PC-3 (cell line): ENCODE measurements around the gene RAB3GAP2. TPM values are rescaled to one million over a fixed set of nuclear protein-coding genes. Genes with fewer than 3 reads are reported as not detected.

Source experiments
- ATAC-seq: fragments of 200-7000 bp; cut with Tn5 transposase; 2 replicates; pipeline ENCODE4 v1.9.1; 2020; ENCODE audit warnings: mild to moderate bottlenecking, moderate library complexity
- BruUV-seq: library from RNA; stranded (reverse); fragments of 400-500 nt; replicated peaks from 2 replicates; lab custom pipeline; 2021; lab: Mats Ljungman, UMichigan
- CTCF ChIA-PET: fragments of 300-600 bp; sonication (Branson Sonifier 250); formaldehyde crosslinking; loops from one replicate; lab custom pipeline; 2022; ENCODE audit warnings: antibody characterized with exemption; lab: Charles Lee
- POLR2A ChIA-PET: fragments of 300-600 bp; sonication (Branson Sonifier 250); formaldehyde crosslinking; loops from one replicate; lab custom pipeline; 2022; ENCODE audit warnings: antibody characterized with exemption; ENCODE audit not compliant: unreplicated experiment; lab: Charles Lee
- DNase-seq: peaks from one replicate; pipeline ENCODE4 v3.0.0-alpha.2; 2015
- H2AFZ ChIP-seq: fragments of 300-600 bp; sonication (generic); 2 replicates; pipeline ENCODE4 v1.6.0; 2016; ENCODE audit warnings: antibody characterized with exemption, low read length
- H3F3A ChIP-seq: fragments of 300-600 bp; sonication (generic); one replicate; pipeline ENCODE4 v1.6.0; 2017; ENCODE audit warnings: antibody characterized with exemption, low read length, control low read depth, mild to moderate bottlenecking; ENCODE audit not compliant: unreplicated experiment
- H3K27ac ChIP-seq: fragments of 300-600 bp; sonication (generic); 2 replicates; pipeline ENCODE4 v1.5.1; 2016; ENCODE audit warnings: mild to moderate bottlenecking, low read length
- H3K27me3 ChIP-seq: fragments of 300-600 bp; sonication (generic); 2 replicates; pipeline ENCODE4 v1.6.1; 2016; ENCODE audit warnings: low read length, mixed read lengths
- H3K36me3 ChIP-seq: fragments of 300-600 bp; sonication (generic); 2 replicates; pipeline ENCODE4 v1.6.1; 2016; ENCODE audit warnings: low read depth, mixed run types, low read length, mixed read lengths
- H3K4me1 ChIP-seq: fragments of 300-600 bp; sonication (generic); 2 replicates; pipeline ENCODE4 v1.5.1; 2016; ENCODE audit warnings: low read length; ENCODE audit not compliant: insufficient read depth
- H3K4me2 ChIP-seq: fragments of 300-600 bp; sonication (generic); 2 replicates; pipeline ENCODE4 v1.6.0; 2016; ENCODE audit warnings: low read length
- H3K4me3 ChIP-seq: fragments of 300-600 bp; sonication (generic); 2 replicates; pipeline ENCODE4 v1.5.1; 2016; ENCODE audit warnings: mild to moderate bottlenecking, low read length, mixed read lengths
- H3K79me2 ChIP-seq: fragments of 300-600 bp; sonication (generic); 2 replicates; pipeline ENCODE4 v1.6.1; 2017; ENCODE audit warnings: low read length, mixed read lengths
- H3K9ac ChIP-seq: fragments of 300-600 bp; sonication (generic); 2 replicates; pipeline ENCODE4 v1.6.0; 2016; ENCODE audit warnings: mild to moderate bottlenecking, low read length
- H3K9me2 ChIP-seq: fragments of 300-600 bp; sonication (generic); replicated peaks from 2 replicates; pipeline ENCODE4 v1.6.1; 2016; ENCODE audit warnings: mixed run types, low read length, mixed read lengths
- H3K9me3 ChIP-seq: fragments of 300-600 bp; sonication (generic); 2 replicates; pipeline ENCODE4 v1.6.1; 2016; ENCODE audit warnings: low read length, mixed read lengths
- H4K20me1 ChIP-seq: fragments of 300-600 bp; sonication (generic); 2 replicates; pipeline ENCODE4 v1.6.1; 2016; ENCODE audit warnings: low read length, mixed read lengths
- EZH2 ChIP-seq: fragments of 300-600 bp; sonication (generic); IDR thresholded peaks from one replicate; pipeline ENCODE4 v1.6.1; 2017; ENCODE audit warnings: antibody characterized with exemption, mild to moderate bottlenecking, low read length; ENCODE audit not compliant: unreplicated experiment
- EZH2phosphoT487 ChIP-seq: fragments of 300-600 bp; sonication (generic); IDR thresholded peaks from 2 replicates; pipeline ENCODE4 v1.6.1; 2018; ENCODE audit warnings: mild to moderate bottlenecking, antibody characterized with exemption, low read length, borderline replicate concordance
- intact Hi-C: fragments of 100-400 bp; cut with micrococcal nuclease; formaldehyde crosslinking; loops from 2 replicates; pipeline ENCODE4 v1.9.0; 2023
- total RNA-seq: library from RNA; depleted of rRNA; stranded (reverse); fragments of >200 nt; gene quantifications from 2 replicates; pipeline ENCODE4 v1.2.3, GENCODE V29; 2014
- TF ChIP-seq, protein P1 (sequence below): fragments of 300-600 bp; sonication (generic); conservative IDR thresholded peaks from 2 replicates; pipeline ENCODE4 v1.5.1; 2017; ENCODE audit warnings: antibody characterized with exemption, low read depth, mild to moderate bottlenecking, low read length

Gene RAB3GAP2
- total RNA-seq, 1 experiment from 2014 or later: 16.7 TPM

DNA sequence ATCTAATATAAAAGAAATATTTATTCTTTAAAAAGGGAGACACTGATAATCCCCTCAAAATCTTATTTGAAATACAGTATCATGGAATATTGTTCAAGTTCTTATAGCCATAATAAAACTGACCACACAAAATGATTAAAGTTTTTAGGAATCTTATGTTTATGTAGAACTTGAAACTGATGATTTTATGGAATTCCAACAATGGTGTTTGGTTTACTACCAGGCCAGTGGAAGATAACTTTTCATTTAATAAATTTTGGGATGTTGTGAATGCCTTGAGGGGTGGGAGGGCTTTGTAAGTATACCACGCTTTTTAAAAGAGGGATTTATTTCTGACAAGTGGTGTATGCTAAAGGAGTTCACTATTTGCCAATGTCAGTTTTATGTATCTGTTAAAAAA is 87.7 kb downstream of the RAB3GAP2 start:
- DNase-seq: no peak
- Histone ChIP-seq H3K79me2 (no peaks in the 10 kb centered on the region), H2AFZ (no peak overlapping the region), H3F3A (no peaks in the 10 kb centered on the region), H3K4me3 (no peak overlapping the region), H4K20me1 (no peaks in the 10 kb centered on the region), H3K4me2 (no peak overlapping the region), H3K9me3 (no peaks in the 10 kb centered on the region), H3K9me2 (no peaks in the 10 kb centered on the region), H3K9ac (no peak overlapping the region), H3K27me3 (no peaks in the 10 kb centered on the region), H3K4me1 (no peaks in the 10 kb centered on the region), H3K36me3 (peaks cover 21% of the 10 kb centered on the region; the same call in 1 of the 2 replicates), H3K27ac (no peak overlapping the region)
- ATAC-seq: no peak
- CTCF ChIA-PET: interaction anchor here (0.6 kb wide), 1 partner anchor 72 kb away, joined by 3 read pairs; no protein-coding TSS in a partner anchor
- TF ChIP-seq, protein P1, sequence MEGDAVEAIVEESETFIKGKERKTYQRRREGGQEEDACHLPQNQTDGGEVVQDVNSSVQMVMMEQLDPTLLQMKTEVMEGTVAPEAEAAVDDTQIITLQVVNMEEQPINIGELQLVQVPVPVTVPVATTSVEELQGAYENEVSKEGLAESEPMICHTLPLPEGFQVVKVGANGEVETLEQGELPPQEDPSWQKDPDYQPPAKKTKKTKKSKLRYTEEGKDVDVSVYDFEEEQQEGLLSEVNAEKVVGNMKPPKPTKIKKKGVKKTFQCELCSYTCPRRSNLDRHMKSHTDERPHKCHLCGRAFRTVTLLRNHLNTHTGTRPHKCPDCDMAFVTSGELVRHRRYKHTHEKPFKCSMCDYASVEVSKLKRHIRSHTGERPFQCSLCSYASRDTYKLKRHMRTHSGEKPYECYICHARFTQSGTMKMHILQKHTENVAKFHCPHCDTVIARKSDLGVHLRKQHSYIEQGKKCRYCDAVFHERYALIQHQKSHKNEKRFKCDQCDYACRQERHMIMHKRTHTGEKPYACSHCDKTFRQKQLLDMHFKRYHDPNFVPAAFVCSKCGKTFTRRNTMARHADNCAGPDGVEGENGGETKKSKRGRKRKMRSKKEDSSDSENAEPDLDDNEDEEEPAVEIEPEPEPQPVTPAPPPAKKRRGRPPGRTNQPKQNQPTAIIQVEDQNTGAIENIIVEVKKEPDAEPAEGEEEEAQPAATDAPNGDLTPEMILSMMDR: no peak
- intact Hi-C loops: no loop called here
- no TSS peak for BruUV-seq
- POLR2A ChIA-PET: interaction anchor here (0.7 kb wide), 1 partner anchor 51 kb away, joined by 4 read pairs; no protein-coding TSS in a partner anchor

DNA sequence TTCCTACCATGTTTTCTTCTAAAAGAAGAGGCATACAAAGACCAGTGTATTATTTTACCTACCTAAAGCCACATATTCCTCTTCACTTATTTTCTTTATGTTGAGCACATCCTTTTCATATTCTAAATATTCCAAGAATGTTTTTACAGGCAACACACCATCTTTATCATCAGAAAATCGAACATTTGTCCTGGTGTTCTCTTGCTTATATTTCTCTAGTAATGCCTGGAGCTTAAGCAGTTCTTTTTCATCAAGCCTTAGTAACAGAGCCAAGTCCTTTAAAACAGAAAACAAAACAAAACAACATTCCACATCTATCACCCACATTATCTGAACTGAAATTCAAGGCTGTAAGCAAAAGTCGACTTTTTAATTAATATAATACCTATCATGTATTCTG is 89.6 kb downstream of the RAB3GAP2 start:
- ATAC-seq (no peak), DNase-seq (no peak)
- Histone ChIP-seq H3K79me2 (no peaks in the 10 kb centered on the region), H4K20me1 (no peaks in the 10 kb centered on the region), H3K36me3 (peaks cover 17% of the 10 kb centered on the region; the same call in 1 of the 2 replicates), H3K9me3 (no peaks in the 10 kb centered on the region), H3K4me2 (no peak overlapping the region), H3K4me1 (no peaks in the 10 kb centered on the region), H3K4me3 (no peak overlapping the region), H3K27ac (no peak overlapping the region), H3K27me3 (no peaks in the 10 kb centered on the region), H2AFZ (no peak overlapping the region), H3K9me2 (no peaks in the 10 kb centered on the region), H3F3A (no peaks in the 10 kb centered on the region), H3K9ac (no peak overlapping the region)
- TF ChIP-seq, protein P1: no peak
- no peak for TF ChIP-seq EZH2phosphoT487
- TF ChIP-seq EZH2: no peak
- CTCF ChIA-PET: no interaction called here
- intact Hi-C loops: no loop called here
- POLR2A ChIA-PET: no interaction called here
- no TSS peak for BruUV-seq

DNA sequence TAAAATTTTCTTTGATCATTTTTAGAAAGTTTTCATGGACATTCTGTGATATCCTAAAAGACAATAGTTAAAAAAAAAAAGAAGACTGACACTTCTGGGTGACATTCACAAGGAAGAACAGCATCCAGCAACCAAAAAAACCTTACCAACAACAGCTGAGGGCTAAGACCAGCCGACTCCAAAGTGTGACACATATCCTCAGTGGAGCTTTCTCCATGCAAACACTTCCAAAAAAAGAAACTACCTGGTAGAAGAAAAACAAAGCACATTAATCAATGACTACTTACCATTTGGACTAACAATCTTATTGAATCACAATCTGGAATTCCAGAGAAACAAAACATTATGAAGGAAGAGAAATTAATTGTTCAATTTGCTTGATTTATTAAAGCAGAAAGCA is 90.1 kb downstream of the RAB3GAP2 start:
- H3K9me2 ChIP-seq: no peaks in the 10 kb centered on the region
- no peak overlapping the region for H3K4me3 ChIP-seq
- no peaks in the 10 kb centered on the region for H3K9me3 ChIP-seq
- no peaks in the 10 kb centered on the region for H3K4me1 ChIP-seq
- no peaks in the 10 kb centered on the region for H3F3A ChIP-seq
- no peak for DNase-seq
- ATAC-seq: no peak
- intact Hi-C loops: no loop called here
- ChIA-PET POLR2A (no interaction called here), CTCF (no interaction called here)
- BruUV-seq: no TSS peak
- peaks cover 21% of the 10 kb centered on the region; the same call in 1 of the 2 replicates for H3K36me3 ChIP-seq
- H3K79me2 ChIP-seq: no peaks in the 10 kb centered on the region
- H3K4me2 ChIP-seq: no peak overlapping the region
- no peak overlapping the region for H2AFZ ChIP-seq
- no peak for TF ChIP-seq EZH2
- TF ChIP-seq EZH2phosphoT487: no peak
- TF ChIP-seq, protein P1: no peak
- no peaks in the 10 kb centered on the region for H4K20me1 ChIP-seq
- no peaks in the 10 kb centered on the region for H3K27me3 ChIP-seq
- no peak overlapping the region for H3K27ac ChIP-seq
- no peak overlapping the region for H3K9ac ChIP-seq
